ENCODE measurements around the gene AAK1.

Gene AAK1

GRCh38 chr2:69529480-69529879 is 114.1 kb downstream of the AAK1 start:
- no peak for DNase-seq

GRCh38 chr2:69525261-69525660 is 118.3 kb downstream of the AAK1 start:
- DNase-seq: no peak

GRCh38 chr2:69524799-69525198 is 118.7 kb downstream of the AAK1 start:
- no peak for DNase-seq

GRCh38 chr2:69521747-69522146 is 121.8 kb downstream of the AAK1 start:
- DNase-seq: no peak

GRCh38 chr2:69518841-69519240 is 124.7 kb downstream of the AAK1 start:
- DNase-seq: no peak

- no peak for DNase-seq
Measured at GRCh38 chr2:69517410-69517809, 126.1 kb downstream of the AAK1 start.

GRCh38 chr2:69514819-69515218 is 128.7 kb downstream of the AAK1 start:
- DNase-seq: no peak

- DNase-seq: no peak
Measured at GRCh38 chr2:69514406-69514805, 129.1 kb downstream of the AAK1 start.

- DNase-seq: no peak
Measured at GRCh38 chr2:69512446-69512845, 131.1 kb downstream of the AAK1 start.

GRCh38 chr2:69510204-69510603 is 133.3 kb downstream of the AAK1 start:
- DNase-seq: no peak

- no peak for DNase-seq
Measured at GRCh38 chr2:69509750-69510140, 133.8 kb downstream of the AAK1 start.

GRCh38 chr2:69509011-69509749 is 134.4 kb downstream of the AAK1 start:
- no peak for DNase-seq

GRCh38 chr2:69505710-69506109 is 137.8 kb downstream of the AAK1 start:
- no peak for DNase-seq

- DNase-seq: no peak
Measured at GRCh38 chr2:69501301-69501700, 142.2 kb downstream of the AAK1 start.

- no peak for DNase-seq
Measured at GRCh38 chr2:69499966-69500365, 143.6 kb downstream of the AAK1 start.

GRCh38 chr2:69499242-69499641 is 144.3 kb downstream of the AAK1 start:
- no peak for DNase-seq

GRCh38 chr2:69495861-69496260 is 147.7 kb downstream of the AAK1 start:
- DNase-seq: no peak

GRCh38 chr2:69495008-69495407 is 148.5 kb downstream of the AAK1 start:
- DNase-seq: no peak

GRCh38 chr2:69494126-69494525 is 149.4 kb downstream of the AAK1 start:
- DNase-seq: no peak

GRCh38 chr2:69493268-69493667 is 150.3 kb downstream of the AAK1 start:
- no peak for DNase-seq

GRCh38 chr2:69491864-69492263 is 151.7 kb downstream of the AAK1 start:
- DNase-seq: no peak

GRCh38 chr2:69490486-69490885 is 153.1 kb downstream of the AAK1 start:
- DNase-seq: no peak

- DNase-seq: no peak
Measured at GRCh38 chr2:69489793-69490192, 153.7 kb downstream of the AAK1 start.

GRCh38 chr2:69483696-69484095 is 159.8 kb downstream of the AAK1 start:
- no peak for DNase-seq

GRCh38 chr2:69483024-69483423 is 160.5 kb downstream of the AAK1 start:
- DNase-seq: no peak

Measured in bone marrow (tissue), 2 donors.